ENCODE results near the gene COBL.

DNA sequence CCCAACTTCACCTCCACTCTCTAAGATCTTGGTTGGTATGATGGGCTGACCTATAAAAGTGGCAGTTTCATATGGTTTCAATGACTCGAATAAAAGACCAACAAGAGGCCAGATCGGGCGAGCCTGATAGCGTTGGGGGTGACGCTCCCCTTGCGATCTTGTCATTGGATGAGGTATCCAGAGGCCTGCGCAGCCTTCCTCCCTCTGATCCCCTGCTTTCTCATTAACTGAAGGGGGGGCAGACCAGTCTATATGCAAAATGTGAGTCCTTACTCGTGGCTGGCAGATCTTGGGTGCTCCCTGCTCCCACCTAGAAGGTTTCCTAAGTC, 937 bp upstream of the COBL start:
- TF ChIP-seq CTCF (IDR thresholded peaks at IDR 0.05) (no peak), POLR2AphosphoS5 (IDR thresholded peaks at IDR 0.05; ENCODE audit: low read depth, low read length) (no peak), SIN3A (IDR thresholded peaks at IDR 0.05; ENCODE audit: borderline replicate concordance, insufficient read depth, low read depth, low read length) (no peak), TCF7L2 (IDR thresholded peaks at IDR 0.05; ENCODE audit: low read depth, low read length) (no peak)
- TF ChIP-seq, protein P1, sequence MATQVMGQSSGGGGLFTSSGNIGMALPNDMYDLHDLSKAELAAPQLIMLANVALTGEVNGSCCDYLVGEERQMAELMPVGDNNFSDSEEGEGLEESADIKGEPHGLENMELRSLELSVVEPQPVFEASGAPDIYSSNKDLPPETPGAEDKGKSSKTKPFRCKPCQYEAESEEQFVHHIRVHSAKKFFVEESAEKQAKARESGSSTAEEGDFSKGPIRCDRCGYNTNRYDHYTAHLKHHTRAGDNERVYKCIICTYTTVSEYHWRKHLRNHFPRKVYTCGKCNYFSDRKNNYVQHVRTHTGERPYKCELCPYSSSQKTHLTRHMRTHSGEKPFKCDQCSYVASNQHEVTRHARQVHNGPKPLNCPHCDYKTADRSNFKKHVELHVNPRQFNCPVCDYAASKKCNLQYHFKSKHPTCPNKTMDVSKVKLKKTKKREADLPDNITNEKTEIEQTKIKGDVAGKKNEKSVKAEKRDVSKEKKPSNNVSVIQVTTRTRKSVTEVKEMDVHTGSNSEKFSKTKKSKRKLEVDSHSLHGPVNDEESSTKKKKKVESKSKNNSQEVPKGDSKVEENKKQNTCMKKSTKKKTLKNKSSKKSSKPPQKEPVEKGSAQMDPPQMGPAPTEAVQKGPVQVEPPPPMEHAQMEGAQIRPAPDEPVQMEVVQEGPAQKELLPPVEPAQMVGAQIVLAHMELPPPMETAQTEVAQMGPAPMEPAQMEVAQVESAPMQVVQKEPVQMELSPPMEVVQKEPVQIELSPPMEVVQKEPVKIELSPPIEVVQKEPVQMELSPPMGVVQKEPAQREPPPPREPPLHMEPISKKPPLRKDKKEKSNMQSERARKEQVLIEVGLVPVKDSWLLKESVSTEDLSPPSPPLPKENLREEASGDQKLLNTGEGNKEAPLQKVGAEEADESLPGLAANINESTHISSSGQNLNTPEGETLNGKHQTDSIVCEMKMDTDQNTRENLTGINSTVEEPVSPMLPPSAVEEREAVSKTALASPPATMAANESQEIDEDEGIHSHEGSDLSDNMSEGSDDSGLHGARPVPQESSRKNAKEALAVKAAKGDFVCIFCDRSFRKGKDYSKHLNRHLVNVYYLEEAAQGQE (IDR thresholded peaks at IDR 0.05; ENCODE audit: insufficient read depth in 1 of 2, low read depth in 2 of 2, low read length in 1 of 2) = no peak
